Right renal cortex interstitium (tissue), 3 donors: Measurements from ENCODE around the gene PREX1. TPM values are rescaled to one million over a fixed set of nuclear protein-coding genes. Genes with fewer than 3 reads are reported as not detected.

Experiments used
- polyA plus RNA-seq, 3 donors: library from polyadenylated mRNA; unstranded; fragments of 120-200 nt; gene quantifications; one replicate each; pipeline ENCODE4 v1.2.1, GENCODE V29; 2013; ENCODE audit not compliant: insufficient read length in 3 of 3

The PREX1 gene
- polyA plus RNA-seq, 3 donors = 12.8 to 15.3 (median 13.9) TPM

Other genes with a start within 250 kb of the PREX1 start
- gene ARFGEF2, start 93.7 kb upstream of the PREX1 start, polyA plus RNA-seq = 10 to 100 TPM; 27.4 to 28.6 (median 28.3) TPM
- 100 to 1,000 TPM; 114 to 122 (median 114) TPM for gene CSE1L, start 218.3 kb upstream of the PREX1 start, polyA plus RNA-seq